OCI-LY7 (cell line): ENCODE results near the gene WLS. TPM values are rescaled to one million over a fixed set of nuclear protein-coding genes. Genes with fewer than 3 reads are reported as not detected.

Source experiments
- BruUV-seq: library from RNA; stranded (reverse); fragments of 400-500 nt; replicated peaks from 2 replicates; lab custom pipeline; 2021; lab: Mats Ljungman, UMichigan
- CTCF ChIA-PET: fragments of 300-600 bp; sonication (Branson Sonifier 250); formaldehyde crosslinking; loops from one replicate; lab custom pipeline; 2022; ENCODE audit warnings: antibody characterized with exemption; ENCODE audit not compliant: unreplicated experiment; lab: Charles Lee
- POLR2A ChIA-PET: fragments of 300-600 bp; sonication (Branson Sonifier 250); formaldehyde crosslinking; loops from one replicate; lab custom pipeline; 2022; ENCODE audit warnings: antibody characterized with exemption; lab: Charles Lee
- DNase-seq: peaks from one replicate; pipeline ENCODE4 v3.0.0-alpha.2; 2015; ENCODE audit warnings: low spot score
- H2AFZ ChIP-seq: fragments of 200-600 bp; sonication (generic), shearing (Covaris generic); 2 replicates; pipeline ENCODE4 v1.6.1; 2014; ENCODE audit warnings: mild to moderate bottlenecking, antibody characterized with exemption, low read length, moderate library complexity
- H3K27ac ChIP-seq: fragments of 200-600 bp; sonication (generic); 2 replicates; pipeline ENCODE4 v1.5.1; 2014; ENCODE audit warnings: mixed run types, low read depth, mild to moderate bottlenecking, moderate library complexity, low read length, inconsistent platforms; ENCODE audit not compliant: poor library complexity, severe bottlenecking
- H3K36me3 ChIP-seq: fragments of 200-600 bp; sonication (generic); 2 replicates; pipeline ENCODE4 v1.6.1; 2014; ENCODE audit warnings: mild to moderate bottlenecking, antibody characterized with exemption, low read length, moderate library complexity, mixed read lengths; ENCODE audit not compliant: insufficient read depth
- H3K4me1 ChIP-seq: fragments of 200-600 bp; sonication (generic); 2 replicates; pipeline ENCODE4 v1.5.1; 2014; ENCODE audit warnings: mild to moderate bottlenecking, low read length; ENCODE audit not compliant: insufficient read depth, poor library complexity, severe bottlenecking
- H3K4me2 ChIP-seq: fragments of 200-600 bp; sonication (generic); 2 replicates; pipeline ENCODE4 v1.6.1; 2014; ENCODE audit warnings: mild to moderate bottlenecking, low read length
- H3K4me3 ChIP-seq: fragments of 200-600 bp; sonication (generic); 2 replicates; pipeline ENCODE4 v1.5.1; 2014; ENCODE audit warnings: mild to moderate bottlenecking, low read depth, low read length; ENCODE audit not compliant: poor library complexity, severe bottlenecking
- H3K79me2 ChIP-seq: fragments of 200-600 bp; sonication (generic); 2 replicates; pipeline ENCODE4 v1.6.1; 2016; ENCODE audit warnings: low read depth, mild to moderate bottlenecking, low read length, moderate library complexity, mixed read lengths; ENCODE audit not compliant: insufficient read depth
- H3K9me2 ChIP-seq: fragments of 200-600 bp; sonication (generic); 2 replicates; pipeline ENCODE4 v1.6.1; 2016; ENCODE audit warnings: mild to moderate bottlenecking, low read length, mixed read lengths; ENCODE audit not compliant: insufficient read depth
- H3K9me3 ChIP-seq: fragments of 200-600 bp; sonication (generic); 2 replicates; pipeline ENCODE4 v1.6.1; 2014; ENCODE audit warnings: mild to moderate bottlenecking, mixed run types, low read length, mixed read lengths
- H4K20me1 ChIP-seq: fragments of 200-600 bp; sonication (generic); 2 replicates; pipeline ENCODE4 v1.6.1; 2014; ENCODE audit warnings: mild to moderate bottlenecking, antibody characterized with exemption, low read length, moderate library complexity, mixed read lengths; ENCODE audit not compliant: insufficient read depth
- EZH2phosphoT487 ChIP-seq: fragments of 200-600 bp; sonication (generic); IDR thresholded peaks from 2 replicates; pipeline ENCODE4 v1.6.1; 2018; ENCODE audit warnings: low read depth, borderline replicate concordance, mild to moderate bottlenecking, mixed run types, antibody characterized with exemption, low read length, moderate library complexity, mixed read lengths
- intact Hi-C: fragments of 100-400 bp; cut with micrococcal nuclease; formaldehyde crosslinking; loops from one replicate; pipeline ENCODE4 v1.10.0; 2022; ENCODE audit not compliant: unreplicated experiment
- total RNA-seq, 2 experiments: library from RNA; depleted of rRNA in 1 of 2; stranded (reverse); fragments of >200 nt in 1 of 2; shearing (Covaris generic) in 1 of 2; gene quantifications; 2 replicates each; pipeline ENCODE4 v1.2.3, GENCODE V29; 2014 to 2022
- TF ChIP-seq, protein P1 (sequence below): fragments of 200-600 bp; sonication (generic); conservative IDR thresholded peaks from 2 replicates; pipeline ENCODE4 v1.5.1; 2014; ENCODE audit warnings: mild to moderate bottlenecking, antibody characterized with exemption, low read length, moderate library complexity, mixed read lengths

WLS gene
- total RNA-seq, 2 experiments from 2014 or later: not detected

GRCh38 chr1:68129536-68130250, 102.6 kb downstream of the WLS start:
- Histone ChIP-seq H3K36me3 (no peaks in the 10 kb centered on the region), H3K27ac (no peak overlapping the region), H3K4me2 (no peak overlapping the region), H3K4me1 (no peaks in the 10 kb centered on the region), H4K20me1 (no peaks in the 10 kb centered on the region), H2AFZ (no peak overlapping the region), H3K9me3 (no peaks in the 10 kb centered on the region), H3K9me2 (no peaks in the 10 kb centered on the region), H3K79me2 (no peaks in the 10 kb centered on the region), H3K4me3 (no peak overlapping the region)
- TF ChIP-seq, protein P1, sequence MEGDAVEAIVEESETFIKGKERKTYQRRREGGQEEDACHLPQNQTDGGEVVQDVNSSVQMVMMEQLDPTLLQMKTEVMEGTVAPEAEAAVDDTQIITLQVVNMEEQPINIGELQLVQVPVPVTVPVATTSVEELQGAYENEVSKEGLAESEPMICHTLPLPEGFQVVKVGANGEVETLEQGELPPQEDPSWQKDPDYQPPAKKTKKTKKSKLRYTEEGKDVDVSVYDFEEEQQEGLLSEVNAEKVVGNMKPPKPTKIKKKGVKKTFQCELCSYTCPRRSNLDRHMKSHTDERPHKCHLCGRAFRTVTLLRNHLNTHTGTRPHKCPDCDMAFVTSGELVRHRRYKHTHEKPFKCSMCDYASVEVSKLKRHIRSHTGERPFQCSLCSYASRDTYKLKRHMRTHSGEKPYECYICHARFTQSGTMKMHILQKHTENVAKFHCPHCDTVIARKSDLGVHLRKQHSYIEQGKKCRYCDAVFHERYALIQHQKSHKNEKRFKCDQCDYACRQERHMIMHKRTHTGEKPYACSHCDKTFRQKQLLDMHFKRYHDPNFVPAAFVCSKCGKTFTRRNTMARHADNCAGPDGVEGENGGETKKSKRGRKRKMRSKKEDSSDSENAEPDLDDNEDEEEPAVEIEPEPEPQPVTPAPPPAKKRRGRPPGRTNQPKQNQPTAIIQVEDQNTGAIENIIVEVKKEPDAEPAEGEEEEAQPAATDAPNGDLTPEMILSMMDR: no peak
- no peak for TF ChIP-seq EZH2phosphoT487
- no TSS peak for BruUV-seq
- intact Hi-C loops: loop anchor here (10.0 kb wide), 1 partner anchor 1185 kb away; no protein-coding TSS in a partner anchor
- DNase-seq: no peak
- CTCF ChIA-PET: no interaction called here
- POLR2A ChIA-PET: interaction anchor here (0.8 to 1.0 kb wide), 2 partner anchors 9 to 229 kb away, joined by 3 read pairs; no protein-coding TSS in a partner anchor

DNA sequence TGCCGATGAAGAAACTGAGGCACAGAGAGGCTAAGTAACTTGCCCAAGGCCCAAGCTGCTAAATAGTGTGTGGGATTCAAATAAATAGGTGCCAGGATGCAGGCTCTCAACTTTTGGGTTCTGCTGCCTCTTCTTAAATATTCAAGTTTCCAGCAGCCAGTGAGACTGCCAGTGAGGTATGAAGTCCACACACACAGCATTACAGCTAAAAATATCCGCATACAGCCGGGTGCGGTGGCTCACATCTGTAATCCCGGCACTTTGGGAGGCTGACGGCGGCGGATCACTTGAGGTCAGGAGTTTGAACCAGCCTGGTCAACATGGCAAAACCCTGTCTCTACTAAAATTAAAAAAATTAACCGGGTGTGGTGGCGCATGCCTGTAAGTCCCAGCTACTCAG, 103.5 kb downstream of the WLS start:
- POLR2A ChIA-PET: interaction anchor here (0.5 to 1.0 kb wide), 3 partner anchors 8 to 329 kb away, joined by 3 read pairs; no protein-coding TSS in a partner anchor
- Histone ChIP-seq H3K27ac (no peak overlapping the region), H3K79me2 (no peaks in the 10 kb centered on the region), H3K4me3 (no peak overlapping the region), H2AFZ (no peak overlapping the region), H4K20me1 (no peaks in the 10 kb centered on the region), H3K4me2 (no peak overlapping the region), H3K4me1 (no peaks in the 10 kb centered on the region), H3K9me3 (no peaks in the 10 kb centered on the region), H3K36me3 (no peaks in the 10 kb centered on the region), H3K9me2 (no peaks in the 10 kb centered on the region)
- CTCF ChIA-PET: no interaction called here
- BruUV-seq: no TSS peak
- DNase-seq: no peak
- TF ChIP-seq, protein P1: no peak
- no peak for TF ChIP-seq EZH2phosphoT487
- intact Hi-C loops: no loop called here

GRCh38 chr1:68128157-68128556, 104.2 kb downstream of the WLS start:
- Histone ChIP-seq H3K4me3 (no peak overlapping the region), H2AFZ (no peak overlapping the region), H3K79me2 (no peaks in the 10 kb centered on the region), H4K20me1 (no peaks in the 10 kb centered on the region), H3K9me3 (no peaks in the 10 kb centered on the region), H3K4me1 (no peaks in the 10 kb centered on the region), H3K4me2 (no peak overlapping the region), H3K36me3 (no peaks in the 10 kb centered on the region), H3K9me2 (no peaks in the 10 kb centered on the region), H3K27ac (no peak overlapping the region)
- TF ChIP-seq, protein P1: no peak
- TF ChIP-seq EZH2phosphoT487: no peak
- intact Hi-C loops: no loop called here
- POLR2A ChIA-PET: interaction anchor here (0.5 kb wide), 1 partner anchor 330 kb away, joined by 3 read pairs; no protein-coding TSS in a partner anchor
- no TSS peak for BruUV-seq
- no peak for DNase-seq
- CTCF ChIA-PET: no interaction called here
